ENCODE measurements around the gene RPRD1A.
"Not testable (repeated sequence)": the region's sequence is repeated elsewhere in the genome, so short reads cannot be mapped to it uniquely, and the experiment has no call there.

Gene RPRD1A

DNA sequence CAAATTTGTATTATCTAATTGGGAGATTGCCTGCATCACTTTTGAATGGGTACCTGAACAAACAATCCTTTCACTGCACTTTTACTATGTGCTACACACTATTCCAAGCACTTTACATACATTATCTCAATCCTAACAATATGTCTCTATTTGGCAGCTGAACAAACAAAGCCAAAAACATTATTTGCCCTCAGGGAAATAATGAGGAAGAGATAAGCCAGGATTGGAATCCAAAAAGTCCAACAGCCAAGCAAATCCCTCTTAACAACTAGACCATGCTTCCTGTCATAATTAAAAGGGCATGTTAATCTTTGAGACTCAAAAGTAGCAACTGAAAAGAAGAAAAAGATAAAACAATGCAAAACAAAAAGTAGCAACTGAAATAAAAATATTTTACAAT lies 32.1 kb downstream of the RPRD1A start:
- peaks cover 0 to 20% (median 15%) of the 10 kb centered on the region in 5 experiments for H3K9me3 ChIP-seq (ENCODE audit: control extremely low read depth in 1 of 5, control insufficient read depth in 4 of 5, insufficient read depth in 2 of 5, low read depth in 1 of 5, low read length in 4 of 5)
- peaks cover 0 to 6% (median 2%) of the 10 kb centered on the region in 4 experiments for H3K4me1 ChIP-seq (ENCODE audit: control extremely low read depth in 1 of 4, control insufficient read depth in 4 of 4, insufficient read depth in 4 of 4, low read length in 3 of 4)
- peaks cover 2 to 33% (median 15%) of the 10 kb centered on the region in 4 experiments for H3K36me3 ChIP-seq (ENCODE audit: control insufficient read depth in 4 of 4, insufficient read depth in 4 of 4, low read length in 3 of 4)
- DNase-seq, result peak in 1 of 3 donors; percentile 22
- ChIA-PET POLR2A (no interaction called here), CTCF (no interaction called here)
- H3K27me3 ChIP-seq (replicated peaks in 2 of 5; ENCODE audit: control insufficient read depth in 4 of 5, insufficient read depth in 5 of 5, low read length in 4 of 5), result no peaks in the 10 kb centered on the region
- no peak overlapping the region for H3K4me3 ChIP-seq (ENCODE audit: control insufficient read depth in 1 of 7, extremely low read depth in 1 of 7, insufficient read depth in 4 of 7, low read depth in 2 of 7, low read length in 6 of 7)
- H3K27ac ChIP-seq (ENCODE audit: insufficient read depth in 1 of 2, low read depth in 1 of 2, low read length in 2 of 2, poor library complexity in 1 of 2, severe bottlenecking in 2 of 2), result no peak overlapping the region

DNA sequence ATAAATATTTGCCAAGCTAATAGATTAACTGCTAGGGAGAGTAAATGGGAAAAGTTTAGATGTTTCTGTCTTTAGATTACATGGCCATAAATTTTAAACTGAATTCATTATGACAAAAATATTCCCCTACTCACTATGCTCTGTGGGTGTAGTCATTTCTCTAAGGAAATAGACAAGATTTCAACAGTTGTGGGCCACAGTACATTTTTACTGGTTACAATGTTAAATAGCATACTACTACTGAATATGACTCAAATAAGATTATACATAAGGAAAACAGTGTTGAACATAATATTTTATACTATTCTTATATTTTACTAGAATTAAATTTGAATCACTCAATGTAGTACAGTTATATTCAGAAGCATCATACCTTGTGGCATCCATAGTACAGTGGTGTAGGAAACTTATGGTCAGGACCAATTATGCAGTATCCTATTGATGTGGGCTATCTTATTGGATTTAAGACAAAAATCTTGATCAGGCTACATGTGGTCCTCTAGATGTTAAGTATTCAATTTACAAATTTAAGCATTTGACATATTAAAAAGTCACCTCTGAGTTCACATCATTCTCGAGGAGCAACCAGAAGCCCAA lies 33.0 kb downstream of the RPRD1A start:
- H3K27me3 ChIP-seq (replicated peaks in 2 of 5; ENCODE audit: control insufficient read depth in 4 of 5, insufficient read depth in 5 of 5, low read length in 4 of 5), result no peaks in the 10 kb centered on the region
- H3K4me3 ChIP-seq (ENCODE audit: control insufficient read depth in 1 of 7, extremely low read depth in 1 of 7, insufficient read depth in 4 of 7, low read depth in 2 of 7, low read length in 6 of 7), result no peak overlapping the region
- WGBS (ENCODE audit: insufficient coverage), result no CpG with 5 or more reads among the region's 1 CpG
- H3K4me1 ChIP-seq (ENCODE audit: control extremely low read depth in 1 of 4, control insufficient read depth in 4 of 4, insufficient read depth in 4 of 4, low read length in 3 of 4), result peaks cover 0 to 6% (median 2%) of the 10 kb centered on the region in 4 experiments
- no peak for DNase-seq
- H3K9me3 ChIP-seq (ENCODE audit: control extremely low read depth in 1 of 5, control insufficient read depth in 4 of 5, insufficient read depth in 2 of 5, low read depth in 1 of 5, low read length in 4 of 5), result peaks cover 0 to 20% (median 15%) of the 10 kb centered on the region in 5 experiments
- ChIA-PET POLR2A (no interaction called here), CTCF (no interaction called here)
- no peak overlapping the region for H3K27ac ChIP-seq (ENCODE audit: insufficient read depth in 1 of 2, low read depth in 1 of 2, low read length in 2 of 2, poor library complexity in 1 of 2, severe bottlenecking in 2 of 2)
- H3K36me3 ChIP-seq (ENCODE audit: control insufficient read depth in 4 of 4, insufficient read depth in 4 of 4, low read length in 3 of 4), result peaks cover 2 to 30% (median 12%) of the 10 kb centered on the region in 4 experiments

DNA sequence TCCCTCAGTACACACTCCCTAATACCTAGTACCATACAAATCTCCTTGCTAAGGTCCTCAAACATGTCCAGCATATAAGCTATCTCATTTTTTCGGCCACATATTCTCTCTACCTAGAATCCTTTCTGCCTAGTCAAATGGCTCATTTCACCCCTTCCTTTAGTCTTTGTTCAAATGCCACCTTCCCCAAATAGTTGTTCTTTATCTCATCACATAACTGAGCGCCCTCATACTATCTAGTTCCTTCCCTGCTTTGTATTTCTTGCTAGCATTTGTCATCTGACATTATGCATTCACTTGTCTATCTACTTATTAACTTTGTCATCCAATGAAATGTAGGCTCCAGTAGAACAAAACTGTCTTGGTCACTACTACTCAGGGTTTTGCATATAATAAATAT lies 35.5 kb downstream of the RPRD1A start:
- CTCF ChIA-PET, result interaction anchor here (1.3 to 3.0 kb wide), 3 partner anchors 10 to 252 kb away, joined by 4 to 12 read pairs (median 4); no protein-coding TSS in a partner anchor
- no peak overlapping the region for H3K27ac ChIP-seq (ENCODE audit: insufficient read depth in 1 of 2, low read depth in 1 of 2, low read length in 2 of 2, poor library complexity in 1 of 2, severe bottlenecking in 2 of 2)

DNA sequence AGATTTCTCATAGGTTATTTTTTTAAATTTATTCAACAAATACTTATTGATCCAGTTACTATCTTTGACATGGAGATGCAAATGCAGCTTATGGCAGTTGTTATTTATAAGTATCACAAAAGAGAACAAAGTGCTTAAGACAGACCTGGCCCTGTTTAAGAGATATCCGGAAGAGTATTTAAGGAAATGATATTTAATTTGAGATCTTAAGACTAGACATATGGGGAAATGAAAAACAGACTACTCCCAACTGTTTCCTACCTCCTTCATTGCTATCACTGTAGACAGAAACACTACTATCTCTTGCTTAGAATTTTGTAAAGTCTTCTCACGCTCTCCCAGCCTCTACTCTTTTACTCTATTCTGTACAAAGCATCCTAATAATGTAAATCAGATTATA lies 36.0 kb downstream of the RPRD1A start:
- 100% methylated on average over 1 of the region's 2 CpGs for WGBS (ENCODE audit: insufficient coverage)
- H3K4me1 ChIP-seq (ENCODE audit: control extremely low read depth in 1 of 4, control insufficient read depth in 4 of 4, insufficient read depth in 4 of 4, low read length in 3 of 4), result peaks cover 0 to 6% (median 2%) of the 10 kb centered on the region in 4 experiments
- no peak for DNase-seq
- peaks cover 3 to 34% (median 13%) of the 10 kb centered on the region in 4 experiments for H3K36me3 ChIP-seq (ENCODE audit: control insufficient read depth in 4 of 4, insufficient read depth in 4 of 4, low read length in 3 of 4)
- H3K27ac ChIP-seq (ENCODE audit: insufficient read depth in 1 of 2, low read depth in 1 of 2, low read length in 2 of 2, poor library complexity in 1 of 2, severe bottlenecking in 2 of 2), result no peak overlapping the region
- H3K9me3 ChIP-seq (ENCODE audit: control extremely low read depth in 1 of 5, control insufficient read depth in 4 of 5, insufficient read depth in 2 of 5, low read depth in 1 of 5, low read length in 4 of 5), result no peaks in the 10 kb centered on the region
- H3K27me3 ChIP-seq (replicated peaks in 2 of 5; ENCODE audit: control insufficient read depth in 4 of 5, insufficient read depth in 5 of 5, low read length in 4 of 5), result no peaks in the 10 kb centered on the region
- ChIA-PET CTCF (interaction anchor here (1.3 to 3.0 kb wide), 3 partner anchors 9 to 252 kb away, joined by 4 to 12 read pairs (median 4); no protein-coding TSS in a partner anchor), POLR2A (no interaction called here)
- H3K4me3 ChIP-seq (ENCODE audit: control insufficient read depth in 1 of 7, extremely low read depth in 1 of 7, insufficient read depth in 4 of 7, low read depth in 2 of 7, low read length in 6 of 7), result no peak overlapping the region

More for the DNA sequence above, 35.5 kb downstream of the RPRD1A start:
- H3K4me1 ChIP-seq (ENCODE audit: control extremely low read depth in 1 of 4, control insufficient read depth in 4 of 4, insufficient read depth in 4 of 4, low read length in 3 of 4), result peaks cover 0 to 6% (median 2%) of the 10 kb centered on the region in 4 experiments
- H3K27me3 ChIP-seq (replicated peaks in 2 of 5; ENCODE audit: control insufficient read depth in 4 of 5, insufficient read depth in 5 of 5, low read length in 4 of 5), result no peaks in the 10 kb centered on the region
- H3K4me3 ChIP-seq (ENCODE audit: control insufficient read depth in 1 of 7, extremely low read depth in 1 of 7, insufficient read depth in 4 of 7, low read depth in 2 of 7, low read length in 6 of 7), result no peak overlapping the region
- peaks cover 2 to 32% (median 11%) of the 10 kb centered on the region in 4 experiments for H3K36me3 ChIP-seq (ENCODE audit: control insufficient read depth in 4 of 4, insufficient read depth in 4 of 4, low read length in 3 of 4)
- POLR2A ChIA-PET, result no interaction called here
- peaks cover 0 to under 1% (median 0%) of the 10 kb centered on the region in 5 experiments for H3K9me3 ChIP-seq (ENCODE audit: control extremely low read depth in 1 of 5, control insufficient read depth in 4 of 5, insufficient read depth in 2 of 5, low read depth in 1 of 5, low read length in 4 of 5)
- no peak for DNase-seq
- WGBS (ENCODE audit: insufficient coverage), result 100% methylated on average over 2 of the region's 2 CpGs

DNA sequence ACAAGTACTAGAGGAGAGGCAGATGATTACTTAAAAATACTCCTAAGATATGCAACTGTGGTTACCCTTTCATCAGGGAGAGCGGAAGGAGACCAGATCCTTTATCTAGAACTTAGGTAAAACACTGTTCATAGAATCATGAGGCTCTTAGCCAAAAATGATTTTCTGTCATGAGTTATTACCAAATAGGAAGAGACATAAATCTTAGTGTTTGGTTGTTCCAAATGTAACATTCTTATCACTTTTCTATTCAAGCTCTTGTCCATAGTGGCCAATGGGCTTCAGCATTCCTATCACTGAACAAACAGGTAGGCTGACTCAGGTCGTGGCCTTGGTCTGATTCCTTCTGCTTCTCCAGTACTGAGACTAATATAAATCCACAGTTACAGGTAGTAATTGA lies 38.5 kb downstream of the RPRD1A start:
- DNase-seq, result no peak
- Histone ChIP-seq H3K27ac (ENCODE audit: insufficient read depth in 1 of 2, low read depth in 1 of 2, low read length in 2 of 2, poor library complexity in 1 of 2, severe bottlenecking in 2 of 2) (no peak overlapping the region), H3K4me3 (ENCODE audit: control insufficient read depth in 1 of 7, extremely low read depth in 1 of 7, insufficient read depth in 4 of 7, low read depth in 2 of 7, low read length in 6 of 7) (no peak overlapping the region), H3K27me3 (replicated peaks in 2 of 5; ENCODE audit: control insufficient read depth in 4 of 5, insufficient read depth in 5 of 5, low read length in 4 of 5) (no peaks in the 10 kb centered on the region), H3K9me3 (ENCODE audit: control extremely low read depth in 1 of 5, control insufficient read depth in 4 of 5, insufficient read depth in 2 of 5, low read depth in 1 of 5, low read length in 4 of 5) (no peaks in the 10 kb centered on the region), H3K36me3 (ENCODE audit: control insufficient read depth in 4 of 4, insufficient read depth in 4 of 4, low read length in 3 of 4) (peaks cover 5 to 44% (median 18%) of the 10 kb centered on the region in 4 experiments), H3K4me1 (ENCODE audit: control extremely low read depth in 1 of 4, control insufficient read depth in 4 of 4, insufficient read depth in 4 of 4, low read length in 3 of 4) (peaks cover 0 to 9% (median 5%) of the 10 kb centered on the region in 4 experiments)
- CTCF ChIA-PET, result interaction anchor here (0.9 to 1.2 kb wide), 2 partner anchors 10 to 67 kb away, joined by 3 read pairs; no protein-coding TSS in a partner anchor
- WGBS (ENCODE audit: insufficient coverage), result no CpG with 5 or more reads among the region's 2 CpGs
- POLR2A ChIA-PET, result no interaction called here

DNA sequence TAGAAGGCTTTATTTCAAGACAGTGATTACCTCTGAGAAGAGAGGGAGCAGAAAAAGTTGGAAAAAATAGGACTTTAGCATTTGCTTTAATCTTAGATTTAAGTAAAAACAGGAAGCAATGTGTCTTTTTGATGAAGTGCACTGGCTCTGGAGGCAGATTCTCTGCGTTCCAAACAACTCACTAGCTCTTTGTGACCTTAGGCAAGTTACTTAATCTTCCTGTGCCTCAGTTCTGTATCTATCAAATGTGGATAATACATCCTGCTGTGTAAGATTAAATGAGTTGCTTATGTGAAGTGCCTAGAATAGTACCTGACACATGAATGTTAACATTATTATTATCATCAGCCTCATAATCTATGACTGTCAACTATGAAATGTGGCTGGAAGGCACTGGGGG lies 42.3 kb downstream of the RPRD1A start:
- Histone ChIP-seq H3K27ac (ENCODE audit: insufficient read depth in 1 of 2, low read depth in 1 of 2, low read length in 2 of 2, poor library complexity in 1 of 2, severe bottlenecking in 2 of 2) (no peak overlapping the region), H3K9me3 (ENCODE audit: control extremely low read depth in 1 of 5, control insufficient read depth in 4 of 5, insufficient read depth in 2 of 5, low read depth in 1 of 5, low read length in 4 of 5) (no peaks in the 10 kb centered on the region), H3K27me3 (replicated peaks in 2 of 5; ENCODE audit: control insufficient read depth in 4 of 5, insufficient read depth in 5 of 5, low read length in 4 of 5) (no peaks in the 10 kb centered on the region), H3K4me1 (ENCODE audit: control extremely low read depth in 1 of 4, control insufficient read depth in 4 of 4, insufficient read depth in 4 of 4, low read length in 3 of 4) (peaks cover 0 to 7% (median 2%) of the 10 kb centered on the region in 4 experiments), H3K36me3 (ENCODE audit: control insufficient read depth in 4 of 4, insufficient read depth in 4 of 4, low read length in 3 of 4) (peaks cover 5 to 35% (median 17%) of the 10 kb centered on the region in 4 experiments), H3K4me3 (ENCODE audit: control insufficient read depth in 1 of 7, extremely low read depth in 1 of 7, insufficient read depth in 4 of 7, low read depth in 2 of 7, low read length in 6 of 7) (no peak overlapping the region)
- POLR2A ChIA-PET, result no interaction called here
- CTCF ChIA-PET, result interaction anchor here (0.6 to 4.0 kb wide), 3 partner anchors 19 to 258 kb away, joined by 3 to 18 read pairs (median 4); no protein-coding TSS in a partner anchor
- peak in 1 of 3 donors; percentile 23 for DNase-seq
- WGBS (ENCODE audit: insufficient coverage), result 0% methylated on average over 1 of the region's 1 CpG

DNA sequence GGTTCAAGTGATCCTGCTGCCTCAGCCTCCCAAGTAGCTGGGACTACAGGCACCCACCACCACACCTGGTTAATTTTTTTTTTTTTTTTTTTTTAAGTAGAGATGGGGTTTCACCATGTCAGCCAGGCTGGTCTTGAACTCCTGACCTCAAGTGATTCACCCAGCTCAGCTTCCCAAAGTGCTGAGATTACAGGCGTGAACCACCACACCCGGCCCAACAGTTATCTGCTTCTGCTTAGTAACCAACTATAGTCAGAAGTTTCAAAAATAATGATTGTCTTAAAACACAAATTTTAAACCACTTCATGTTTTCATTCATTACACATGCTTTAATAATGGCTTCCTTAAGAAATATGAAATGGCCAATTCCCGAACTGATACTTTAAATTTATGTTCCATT lies 43.1 kb downstream of the RPRD1A start:
- CTCF ChIA-PET, result interaction anchor here (1.2 to 4.0 kb wide), 2 partner anchors 18 to 259 kb away, joined by 4 to 18 read pairs; no protein-coding TSS in a partner anchor
- H3K4me3 ChIP-seq (ENCODE audit: control insufficient read depth in 1 of 7, extremely low read depth in 1 of 7, insufficient read depth in 4 of 7, low read depth in 2 of 7, low read length in 6 of 7); H3K27ac ChIP-seq (ENCODE audit: insufficient read depth in 1 of 2, low read depth in 1 of 2, low read length in 2 of 2, poor library complexity in 1 of 2, severe bottlenecking in 2 of 2); POLR2A ChIA-PET; DNase-seq; H3K9me3 ChIP-seq (ENCODE audit: control extremely low read depth in 1 of 5, control insufficient read depth in 4 of 5, insufficient read depth in 2 of 5, low read depth in 1 of 5, low read length in 4 of 5); H3K27me3 ChIP-seq (replicated peaks in 2 of 5; ENCODE audit: control insufficient read depth in 4 of 5, insufficient read depth in 5 of 5, low read length in 4 of 5); H3K4me1 ChIP-seq (ENCODE audit: control extremely low read depth in 1 of 4, control insufficient read depth in 4 of 4, insufficient read depth in 4 of 4, low read length in 3 of 4): not testable (repeated sequence)
- H3K36me3 ChIP-seq (ENCODE audit: control insufficient read depth in 4 of 4, insufficient read depth in 4 of 4, low read length in 3 of 4), result peaks cover 5 to 33% (median 17%) of the 10 kb centered on the region in 4 experiments
- 100% methylated on average over 2 of the region's 3 CpGs for WGBS (ENCODE audit: insufficient coverage)
